OCI-LY7 (cell line): ENCODE measurements around the gene FEN1. TPM values are rescaled to one million over a fixed set of nuclear protein-coding genes. Genes with fewer than 3 reads are reported as not detected.

Experiments used
- BruUV-seq: library from RNA; stranded (reverse); fragments of 400-500 nt; replicated peaks from 2 replicates; lab custom pipeline; 2021; lab: Mats Ljungman, UMichigan
- CTCF ChIA-PET: fragments of 300-600 bp; sonication (Branson Sonifier 250); formaldehyde crosslinking; loops from one replicate; lab custom pipeline; 2022; ENCODE audit warnings: antibody characterized with exemption; ENCODE audit not compliant: unreplicated experiment; lab: Charles Lee
- POLR2A ChIA-PET: fragments of 300-600 bp; sonication (Branson Sonifier 250); formaldehyde crosslinking; loops from one replicate; lab custom pipeline; 2022; ENCODE audit warnings: antibody characterized with exemption; lab: Charles Lee
- DNase-seq: peaks from one replicate; pipeline ENCODE4 v3.0.0-alpha.2; 2015; ENCODE audit warnings: low spot score
- H2AFZ ChIP-seq: fragments of 200-600 bp; sonication (generic), shearing (Covaris generic); 2 replicates; pipeline ENCODE4 v1.6.1; 2014; ENCODE audit warnings: mild to moderate bottlenecking, antibody characterized with exemption, low read length, moderate library complexity
- H3K27ac ChIP-seq: fragments of 200-600 bp; sonication (generic); 2 replicates; pipeline ENCODE4 v1.5.1; 2014; ENCODE audit warnings: mixed run types, low read depth, mild to moderate bottlenecking, moderate library complexity, low read length, inconsistent platforms; ENCODE audit not compliant: poor library complexity, severe bottlenecking
- H3K36me3 ChIP-seq: fragments of 200-600 bp; sonication (generic); 2 replicates; pipeline ENCODE4 v1.6.1; 2014; ENCODE audit warnings: mild to moderate bottlenecking, antibody characterized with exemption, low read length, moderate library complexity, mixed read lengths; ENCODE audit not compliant: insufficient read depth
- H3K4me1 ChIP-seq: fragments of 200-600 bp; sonication (generic); 2 replicates; pipeline ENCODE4 v1.5.1; 2014; ENCODE audit warnings: mild to moderate bottlenecking, low read length; ENCODE audit not compliant: insufficient read depth, poor library complexity, severe bottlenecking
- H3K4me2 ChIP-seq: fragments of 200-600 bp; sonication (generic); 2 replicates; pipeline ENCODE4 v1.6.1; 2014; ENCODE audit warnings: mild to moderate bottlenecking, low read length
- H3K4me3 ChIP-seq: fragments of 200-600 bp; sonication (generic); 2 replicates; pipeline ENCODE4 v1.5.1; 2014; ENCODE audit warnings: mild to moderate bottlenecking, low read depth, low read length; ENCODE audit not compliant: poor library complexity, severe bottlenecking
- H3K79me2 ChIP-seq: fragments of 200-600 bp; sonication (generic); 2 replicates; pipeline ENCODE4 v1.6.1; 2016; ENCODE audit warnings: low read depth, mild to moderate bottlenecking, low read length, moderate library complexity, mixed read lengths; ENCODE audit not compliant: insufficient read depth
- H3K9me2 ChIP-seq: fragments of 200-600 bp; sonication (generic); 2 replicates; pipeline ENCODE4 v1.6.1; 2016; ENCODE audit warnings: mild to moderate bottlenecking, low read length, mixed read lengths; ENCODE audit not compliant: insufficient read depth
- H3K9me3 ChIP-seq: fragments of 200-600 bp; sonication (generic); 2 replicates; pipeline ENCODE4 v1.6.1; 2014; ENCODE audit warnings: mild to moderate bottlenecking, mixed run types, low read length, mixed read lengths
- H4K20me1 ChIP-seq: fragments of 200-600 bp; sonication (generic); 2 replicates; pipeline ENCODE4 v1.6.1; 2014; ENCODE audit warnings: mild to moderate bottlenecking, antibody characterized with exemption, low read length, moderate library complexity, mixed read lengths; ENCODE audit not compliant: insufficient read depth
- CTCF ChIP-seq: fragments of 200-600 bp; sonication (generic); conservative IDR thresholded peaks from 2 replicates; pipeline ENCODE4 v1.5.1; 2014; ENCODE audit warnings: mild to moderate bottlenecking, antibody characterized with exemption, low read length, moderate library complexity, mixed read lengths
- EZH2phosphoT487 ChIP-seq: fragments of 200-600 bp; sonication (generic); IDR thresholded peaks from 2 replicates; pipeline ENCODE4 v1.6.1; 2018; ENCODE audit warnings: low read depth, borderline replicate concordance, mild to moderate bottlenecking, mixed run types, antibody characterized with exemption, low read length, moderate library complexity, mixed read lengths
- intact Hi-C: fragments of 100-400 bp; cut with micrococcal nuclease; formaldehyde crosslinking; loops from one replicate; pipeline ENCODE4 v1.10.0; 2022; ENCODE audit not compliant: unreplicated experiment
- total RNA-seq, 2 experiments: library from RNA; depleted of rRNA in 1 of 2; stranded (reverse); fragments of >200 nt in 1 of 2; shearing (Covaris generic) in 1 of 2; gene quantifications; 2 replicates each; pipeline ENCODE4 v1.2.3, GENCODE V29; 2014 to 2022

The FEN1 gene
- total RNA-seq, 2 experiments from 2014 or later, result 123 to 153 TPM

GRCh38 chr11:61841636-61842527 is 49.2 kb downstream of the FEN1 start:
- no peak overlapping the region for H3K27ac ChIP-seq
- CTCF ChIA-PET, result interaction anchor here (1.0 kb wide), 1 partner anchor 45 kb away, joined by 3 read pairs; no protein-coding TSS in a partner anchor
- no TSS peak for BruUV-seq
- H3K4me3 ChIP-seq, result no peak overlapping the region
- H3K36me3 ChIP-seq, result no peaks in the 10 kb centered on the region
- DNase-seq, result no peak
- H4K20me1 ChIP-seq, result no peaks in the 10 kb centered on the region
- intact Hi-C loops, result no loop called here
- no peaks in the 10 kb centered on the region for H3K4me1 ChIP-seq
- H2AFZ ChIP-seq, result no peak overlapping the region
- POLR2A ChIA-PET, result no interaction called here
- no peaks in the 10 kb centered on the region for H3K9me2 ChIP-seq
- TF ChIP-seq EZH2phosphoT487 (no peak), CTCF (no peak)
- no peaks in the 10 kb centered on the region for H3K79me2 ChIP-seq
- H3K9me3 ChIP-seq, result no peaks in the 10 kb centered on the region
- H3K4me2 ChIP-seq, result no peak overlapping the region

- Histone ChIP-seq H3K9me2 (no peaks in the 10 kb centered on the region), H3K36me3 (no peaks in the 10 kb centered on the region), H3K4me2 (no peak overlapping the region), H3K27ac (no peak overlapping the region), H2AFZ (no peak overlapping the region), H3K9me3 (no peaks in the 10 kb centered on the region), H3K4me3 (no peak overlapping the region), H3K79me2 (no peaks in the 10 kb centered on the region), H4K20me1 (no peaks in the 10 kb centered on the region), H3K4me1 (no peaks in the 10 kb centered on the region)
- ChIA-PET CTCF (no interaction called here), POLR2A (no interaction called here)
- no peak for TF ChIP-seq EZH2phosphoT487
- no peak for TF ChIP-seq CTCF
- BruUV-seq, result no TSS peak
- DNase-seq, result no peak
- intact Hi-C loops, result no loop called here
These were observed 49.8 kb downstream of the FEN1 start for GRCh38 chr11:61842528-61842820.

- Histone ChIP-seq H2AFZ (no peak overlapping the region), H3K4me1 (no peaks in the 10 kb centered on the region), H3K36me3 (no peaks in the 10 kb centered on the region), H4K20me1 (no peaks in the 10 kb centered on the region), H3K9me2 (no peaks in the 10 kb centered on the region), H3K27ac (no peak overlapping the region), H3K4me2 (no peak overlapping the region), H3K9me3 (no peaks in the 10 kb centered on the region), H3K79me2 (no peaks in the 10 kb centered on the region), H3K4me3 (no peak overlapping the region)
- intact Hi-C loops, result no loop called here
- no peak for DNase-seq
- no peak for TF ChIP-seq CTCF
- no peak for TF ChIP-seq EZH2phosphoT487
- no TSS peak for BruUV-seq
- CTCF ChIA-PET, result no interaction called here
- POLR2A ChIA-PET, result interaction anchor here (0.7 kb wide), 1 partner anchor 50 kb away, joined by 3 read pairs; no protein-coding TSS in a partner anchor
These were observed 52.3 kb downstream of the FEN1 start for GRCh38 chr11:61844909-61845565.
